Measurements from ENCODE around the gene FOCAD.

The FOCAD gene

DNA sequence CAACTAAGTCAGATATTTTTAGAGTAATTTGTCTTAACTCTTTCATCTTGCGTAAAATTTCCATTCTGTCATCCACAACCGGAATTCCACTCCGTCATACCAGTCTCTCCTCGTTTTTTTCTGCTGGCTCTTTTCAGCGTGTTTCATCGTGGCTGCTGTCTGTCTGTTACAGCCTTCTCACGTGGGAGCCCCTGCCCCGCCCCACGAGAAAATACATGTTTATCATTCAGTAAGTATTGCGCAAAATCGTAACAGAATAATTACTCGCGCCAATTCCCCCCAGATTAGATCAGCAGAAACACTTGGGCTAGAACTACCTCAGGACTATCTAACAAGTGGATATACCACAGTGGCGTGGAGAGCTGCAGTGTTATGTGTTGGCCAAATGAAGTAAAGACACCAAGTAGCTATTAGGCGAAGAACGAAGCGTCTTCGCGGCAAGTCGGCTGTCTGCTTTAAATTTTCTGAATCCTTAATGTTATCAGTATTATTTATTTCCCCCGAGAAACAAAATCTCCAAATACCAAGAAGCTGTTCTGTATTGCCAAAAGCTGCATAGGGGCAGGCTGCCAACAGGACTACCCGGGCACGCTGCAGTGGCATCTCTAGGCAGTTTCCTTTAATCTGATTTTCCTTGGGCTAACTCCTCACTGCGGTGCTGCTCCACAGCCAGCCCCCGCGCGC, 566 bp upstream of the FOCAD start:
- no peak for DNase-seq (ENCODE audit: low read depth, low spot score)

- DNase-seq (ENCODE audit: low read depth, low spot score), result no peak
Measured at GRCh38 chr9:20684875-20685696, 1.0 kb downstream of the FOCAD start.

DNA sequence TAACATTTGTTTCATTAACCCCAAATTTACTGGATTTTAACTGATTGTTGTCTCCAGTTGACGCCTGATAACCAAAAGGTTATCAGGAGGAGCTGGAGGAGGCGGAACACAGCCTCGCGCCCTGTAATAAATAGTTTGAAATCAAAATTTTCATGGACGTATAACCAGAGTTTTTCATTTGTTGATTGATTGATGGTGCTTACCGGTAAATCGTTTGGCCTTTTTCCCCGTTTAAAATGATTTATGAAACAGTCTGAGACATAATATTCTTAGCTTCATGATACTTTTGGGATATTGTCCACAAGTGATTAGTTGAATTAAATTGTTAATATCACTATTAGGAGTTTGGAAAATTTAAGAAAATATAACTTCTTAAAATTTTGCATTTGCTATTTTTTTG, 1.7 kb downstream of the FOCAD start:
- no peak for DNase-seq (ENCODE audit: low read depth, low spot score)

GRCh38 chr9:20689833-20690232, 5.8 kb downstream of the FOCAD start:
- no peak for DNase-seq (ENCODE audit: low read depth, low spot score)

- DNase-seq (ENCODE audit: low read depth, low spot score), result no peak
Measured at GRCh38 chr9:20692554-20692953, 8.5 kb downstream of the FOCAD start.

- DNase-seq (ENCODE audit: low read depth, low spot score), result no peak
Measured at GRCh38 chr9:20693068-20693467, 9.0 kb downstream of the FOCAD start.

DNA sequence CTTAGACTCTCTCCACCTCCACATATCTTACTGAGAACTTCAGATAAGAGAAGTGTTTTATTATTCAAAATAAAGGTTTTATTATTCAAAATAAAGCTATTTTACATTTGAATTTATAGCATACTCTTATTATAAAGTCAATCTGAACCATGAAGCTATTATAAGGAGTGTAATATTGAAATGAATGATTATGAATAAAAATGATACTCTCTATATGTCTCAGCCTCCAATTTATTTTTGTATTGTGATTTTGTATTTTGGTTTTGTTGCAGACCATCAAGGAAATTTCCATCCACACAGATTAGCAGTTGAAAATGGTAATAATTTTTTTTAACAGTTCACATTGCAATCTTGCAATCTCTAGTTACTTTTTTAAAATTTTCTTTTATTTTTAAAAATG, 10.2 kb downstream of the FOCAD start:
- no peak for DNase-seq (ENCODE audit: low read depth, low spot score)

- DNase-seq (ENCODE audit: low read depth, low spot score), result no peak
Measured at GRCh38 chr9:20697021-20697719, 13.1 kb downstream of the FOCAD start.

GRCh38 chr9:20698782-20699181, 14.7 kb downstream of the FOCAD start:
- DNase-seq (ENCODE audit: low read depth, low spot score), result no peak

DNA sequence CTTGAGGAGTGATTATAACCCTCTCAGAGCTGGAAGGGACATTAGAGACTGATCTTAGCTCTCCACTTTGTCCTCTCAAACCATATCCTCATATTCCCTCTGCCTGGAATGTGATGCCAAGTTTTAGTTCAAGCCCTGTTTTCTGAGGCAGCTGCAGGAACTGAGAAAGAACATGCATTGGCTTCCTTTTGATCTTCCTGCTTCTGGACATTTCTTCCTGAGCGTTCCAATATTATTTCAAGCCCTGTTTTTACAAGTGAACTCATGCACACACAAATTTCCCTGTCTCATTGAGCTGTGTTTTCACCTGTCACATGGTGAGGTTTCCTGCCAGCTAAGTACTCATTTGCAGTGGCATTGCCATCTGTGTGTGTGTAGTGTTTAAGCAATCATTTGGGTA, 17.0 kb downstream of the FOCAD start:
- no peak for DNase-seq (ENCODE audit: low read depth, low spot score)

DNA sequence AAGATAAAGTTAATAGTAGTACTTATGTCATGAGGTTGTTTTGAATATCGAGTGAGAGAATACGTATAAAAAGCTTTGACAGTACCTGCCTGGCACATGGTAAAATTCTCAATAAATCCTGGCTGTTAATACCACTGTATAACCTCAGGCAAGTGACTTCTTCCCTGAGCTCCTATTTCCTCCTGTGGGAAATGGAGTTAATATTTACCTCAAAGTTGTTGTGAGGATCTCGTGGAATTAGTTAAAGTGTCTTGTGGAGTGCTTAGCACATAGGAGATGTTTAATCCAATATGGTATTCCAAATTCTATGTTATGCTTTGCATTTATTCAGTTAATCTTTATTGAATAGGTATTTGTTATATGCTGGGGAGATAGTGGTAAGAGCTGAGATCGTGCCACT, 18.5 kb downstream of the FOCAD start:
- no peak for DNase-seq (ENCODE audit: low read depth, low spot score)

- DNase-seq (ENCODE audit: low read depth, low spot score), result no peak
Measured at GRCh38 chr9:20703146-20703545, 19.1 kb downstream of the FOCAD start.

DNA sequence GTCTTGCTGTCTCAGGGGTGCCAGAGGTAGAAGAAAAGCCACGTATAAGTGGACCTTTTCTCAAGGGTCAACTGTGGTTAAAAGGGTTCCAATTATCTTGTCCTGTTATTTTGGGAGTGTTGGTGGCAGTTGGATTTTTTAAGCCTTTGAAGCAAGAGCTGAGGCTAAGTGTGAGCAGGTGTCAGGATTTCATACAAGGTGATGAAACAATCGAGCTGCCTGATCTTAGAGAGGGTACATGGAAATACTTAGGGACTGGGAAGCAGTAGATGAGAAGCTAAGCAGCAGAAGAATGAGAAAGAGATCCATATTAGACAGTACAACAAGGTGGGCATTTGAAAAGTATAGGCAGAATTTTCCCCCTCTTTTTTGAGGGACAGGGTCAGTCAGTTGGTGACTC, 23.6 kb downstream of the FOCAD start:
- no peak for DNase-seq (ENCODE audit: low read depth, low spot score)

- DNase-seq (ENCODE audit: low read depth, low spot score), result no peak
Measured at GRCh38 chr9:20713172-20713571, 29.1 kb downstream of the FOCAD start.

GRCh38 chr9:20714442-20715415, 30.7 kb downstream of the FOCAD start:
- no peak for DNase-seq (ENCODE audit: low read depth, low spot score)

DNA sequence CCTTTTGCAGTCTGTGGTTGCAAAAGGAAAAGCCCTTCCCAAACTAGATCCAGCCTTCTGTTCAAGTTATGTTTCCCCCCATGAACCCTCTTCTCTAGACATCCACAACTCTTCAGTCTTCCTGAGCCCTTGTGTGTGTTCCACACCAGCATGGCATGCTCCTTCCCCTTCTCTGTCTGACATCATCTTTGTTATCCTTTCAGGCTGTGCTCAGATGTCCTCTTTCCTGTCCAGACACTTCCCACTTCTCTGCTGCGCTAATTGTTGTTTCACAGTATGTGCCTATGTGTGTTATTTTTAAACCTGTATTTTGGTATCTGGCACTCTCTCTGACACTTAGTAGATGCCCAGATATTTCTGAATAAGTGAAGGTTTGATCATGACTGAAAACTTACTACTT, 38.2 kb downstream of the FOCAD start:
- no peak for DNase-seq (ENCODE audit: low read depth, low spot score)

DNA sequence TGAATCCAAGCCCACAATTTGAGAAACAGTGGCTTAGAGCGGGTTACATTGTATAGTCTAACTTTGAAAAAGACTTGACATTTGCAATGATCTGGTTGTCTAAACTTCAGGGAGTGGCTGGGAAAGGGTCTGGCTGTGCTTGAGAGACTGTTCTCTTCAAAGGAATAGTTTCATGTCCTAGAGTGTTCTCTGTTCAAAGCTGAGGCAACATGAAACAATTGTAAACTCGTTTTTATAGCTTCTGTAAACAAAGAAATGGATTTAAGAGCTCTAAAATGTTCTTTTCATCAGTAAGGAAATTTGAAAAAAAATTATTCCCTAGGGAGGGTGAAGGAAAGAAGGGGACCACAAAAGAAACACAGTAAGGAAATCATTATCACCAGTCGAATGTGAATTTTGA, 41.6 kb downstream of the FOCAD start:
- no peak for DNase-seq (ENCODE audit: low read depth, low spot score)

GRCh38 chr9:20726144-20726543, 42.1 kb downstream of the FOCAD start:
- no peak for DNase-seq (ENCODE audit: low read depth, low spot score)

- DNase-seq (ENCODE audit: low read depth, low spot score), result no peak
Measured at GRCh38 chr9:20728493-20729220, 44.6 kb downstream of the FOCAD start.

DNA sequence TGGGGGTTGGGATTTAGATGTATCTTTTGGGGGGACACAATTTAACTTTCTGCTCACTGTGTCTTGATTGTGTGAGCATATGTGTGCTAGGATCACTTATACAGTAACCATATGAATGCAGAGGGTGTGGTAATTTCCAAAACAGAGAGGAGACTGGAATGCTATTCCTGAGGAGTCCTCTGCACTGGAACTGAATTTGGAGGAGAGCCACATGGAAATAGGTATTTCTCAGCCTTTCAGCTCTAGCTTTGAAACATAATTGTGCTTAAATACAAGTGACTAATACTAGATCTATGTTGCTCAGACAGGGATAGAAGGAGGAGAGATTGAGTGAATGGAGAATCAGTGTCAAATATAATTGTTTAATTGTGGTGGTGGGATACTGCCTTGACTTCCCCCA, 45.5 kb downstream of the FOCAD start:
- no peak for DNase-seq (ENCODE audit: low read depth, low spot score)

GRCh38 chr9:20732118-20732517, 48.1 kb downstream of the FOCAD start:
- no peak for DNase-seq (ENCODE audit: low read depth, low spot score)

Measured in brain pericyte (primary cell).